ENCODE results near the gene AGPAT3. TPM values are rescaled to one million over a fixed set of nuclear protein-coding genes. Genes with fewer than 3 reads are reported as not detected.

The AGPAT3 gene
- total and polyA plus RNA-seq, 5 donors from 2014 or later: 13.3 to 67.8 (median 18.1) TPM

DNA sequence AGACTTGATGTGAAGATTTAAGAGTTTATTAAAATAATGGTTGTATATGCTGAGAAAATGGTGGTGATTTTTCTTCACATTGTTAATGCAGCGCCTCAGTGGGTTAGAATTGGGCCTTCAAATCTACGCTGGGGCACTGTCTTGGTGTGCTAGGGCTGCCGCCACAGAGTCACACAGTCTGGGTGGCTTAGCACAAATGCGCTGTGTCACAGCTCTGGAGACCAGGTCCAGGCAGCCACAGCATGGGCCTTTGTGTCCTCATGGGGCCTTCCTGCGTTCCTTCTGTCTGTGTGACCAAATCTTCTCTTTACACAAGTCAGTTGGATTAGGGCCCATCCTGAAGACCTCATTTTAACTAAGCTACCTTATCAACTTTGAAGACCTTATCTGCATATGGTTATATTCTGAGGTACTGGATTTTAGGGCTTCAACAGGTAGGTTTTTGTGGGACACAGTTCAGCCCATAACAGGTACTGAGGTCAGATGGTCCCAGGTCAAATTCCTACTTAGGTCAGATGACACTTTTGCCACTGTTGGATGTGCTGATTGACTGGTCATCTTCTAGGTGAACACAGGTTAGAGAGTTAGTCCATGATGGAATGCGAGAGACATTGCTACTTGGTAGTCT lies 164.6 kb downstream of the AGPAT3 start:
- H3K36me3 Mint-ChIP-seq: peaks cover 26% of the 10 kb centered on the region

GRCh38 chr21:44035244-44035643 lies 170.2 kb downstream of the AGPAT3 start:
- peaks cover 82% of the 10 kb centered on the region for H3K36me3 ChIP-seq (ENCODE audit: control insufficient read depth, insufficient read depth, low read length)
- H3K36me3 Mint-ChIP-seq: peaks cover 34% of the 10 kb centered on the region
- H3K27ac ChIP-seq (ENCODE audit: insufficient read depth, low read length, poor library complexity, severe bottlenecking): no peak overlapping the region
- ATAC-seq (ENCODE audit: low read depth in 2 of 2) (no peak), DNase-seq (no peak)
- H3K9me3 ChIP-seq (ENCODE audit: control insufficient read depth in 2 of 2, low read length in 2 of 2): no peaks in the 10 kb centered on the region
- H3K27ac Mint-ChIP-seq: peak overlapping the region in 1 of 3 donors; percentile 47
- no peaks in the 10 kb centered on the region for H3K4me1 ChIP-seq (ENCODE audit: control insufficient read depth, insufficient read depth, low read length, poor library complexity, severe bottlenecking)
- no peak overlapping the region for H3K4me3 Mint-ChIP-seq
- no peaks in the 10 kb centered on the region for H3K27me3 ChIP-seq (ENCODE audit: control insufficient read depth, insufficient read depth, low read length)
- H3K4me3 ChIP-seq (ENCODE audit: low read depth, low read length): no peak overlapping the region
- peaks cover 5 to 16% (median 12%) of the 10 kb centered on the region in 4 donors for H3K4me1 Mint-ChIP-seq
- H3K27me3 Mint-ChIP-seq: no peaks in the 10 kb centered on the region
- H3K9me3 Mint-ChIP-seq: no peaks in the 10 kb centered on the region

More for the DNA sequence above, 164.6 kb downstream of the AGPAT3 start:
- Histone ChIP-seq H3K4me1 (ENCODE audit: control insufficient read depth, insufficient read depth, low read length, poor library complexity, severe bottlenecking) (peaks cover 29% of the 10 kb centered on the region), H3K27ac (ENCODE audit: insufficient read depth, low read length, poor library complexity, severe bottlenecking) (no peak overlapping the region), H3K4me3 (ENCODE audit: low read depth, low read length) (no peak overlapping the region), H3K36me3 (ENCODE audit: control insufficient read depth, insufficient read depth, low read length) (peaks cover 37% of the 10 kb centered on the region), H3K27me3 (ENCODE audit: control insufficient read depth, insufficient read depth, low read length) (no peaks in the 10 kb centered on the region), H3K9me3 (ENCODE audit: control insufficient read depth in 2 of 2, low read length in 2 of 2) (peaks cover 0 to 4% of the 10 kb centered on the region in 2 experiments)
- no peak for DNase-seq
- Mint-ChIP-seq H3K27ac (peak overlapping the region in 2 of 3 donors; percentile 56 to 70), H3K4me1 (peaks cover 30 to 70% (median 56%) of the 10 kb centered on the region in 4 donors), H3K27me3 (no peaks in the 10 kb centered on the region), H3K9me3 (no peaks in the 10 kb centered on the region), H3K4me3 (no peak overlapping the region)
- ATAC-seq (ENCODE audit: low read depth in 2 of 2): no peak

Other genes with a start within 250 kb of the AGPAT3 start
- gene HSF2BP, start 205.7 kb upstream of the AGPAT3 start, total RNA-seq: 0.35 TPM
- gene HSF2BP, start 205.7 kb upstream of the AGPAT3 start, polyA plus RNA-seq: under 1 TPM; 0.20 to 0.61 (median 0.48) TPM
- gene RRP1B, start 205.7 kb upstream of the AGPAT3 start, total RNA-seq: 37.7 TPM
- gene RRP1B, start 205.7 kb upstream of the AGPAT3 start, polyA plus RNA-seq: 10 to 100 TPM; 26.2 to 30.4 (median 27.7) TPM
- 80.9 TPM for gene PDXK, start 146.1 kb upstream of the AGPAT3 start, total RNA-seq
- 10 to 100 TPM; 28.5 to 73.1 (median 36.7) TPM for gene PDXK, start 146.1 kb upstream of the AGPAT3 start, polyA plus RNA-seq
- gene CSTB, start 88.9 kb upstream of the AGPAT3 start, total RNA-seq: 24.5 TPM
- gene CSTB, start 88.9 kb upstream of the AGPAT3 start, polyA plus RNA-seq: 100 to 1,000 TPM in 2 of 4 donors, 10 to 100 TPM in 2; 83.8 to 138 (median 93.9) TPM
- gene RRP1, start 75.6 kb upstream of the AGPAT3 start, total RNA-seq: 24.1 TPM
- gene RRP1, start 75.6 kb upstream of the AGPAT3 start, polyA plus RNA-seq: 10 to 100 TPM; 12.1 to 17.3 (median 14.2) TPM
- 132 TPM for gene TRAPPC10, start 147.1 kb downstream of the AGPAT3 start, total RNA-seq
- gene TRAPPC10, start 147.1 kb downstream of the AGPAT3 start, polyA plus RNA-seq: 10 to 100 TPM; 13.5 to 18.7 (median 17.1) TPM
- 17.6 TPM for gene PWP2, start 242.2 kb downstream of the AGPAT3 start, total RNA-seq
- 10 to 100 TPM in 1 of 4 donors, 1 to 10 TPM in 1, under 1 TPM in 2; 0.78 to 15.7 (median 4.1) TPM for gene PWP2, start 242.2 kb downstream of the AGPAT3 start, polyA plus RNA-seq